Putamen (tissue), 1 donor: ENCODE data around the gene MROH7.

Experiments
- DNase-seq: peaks from one replicate; pipeline ENCODE4 v3.0.0-alpha.2; 2016; ENCODE audit warnings: low spot score

Gene MROH7

DNA sequence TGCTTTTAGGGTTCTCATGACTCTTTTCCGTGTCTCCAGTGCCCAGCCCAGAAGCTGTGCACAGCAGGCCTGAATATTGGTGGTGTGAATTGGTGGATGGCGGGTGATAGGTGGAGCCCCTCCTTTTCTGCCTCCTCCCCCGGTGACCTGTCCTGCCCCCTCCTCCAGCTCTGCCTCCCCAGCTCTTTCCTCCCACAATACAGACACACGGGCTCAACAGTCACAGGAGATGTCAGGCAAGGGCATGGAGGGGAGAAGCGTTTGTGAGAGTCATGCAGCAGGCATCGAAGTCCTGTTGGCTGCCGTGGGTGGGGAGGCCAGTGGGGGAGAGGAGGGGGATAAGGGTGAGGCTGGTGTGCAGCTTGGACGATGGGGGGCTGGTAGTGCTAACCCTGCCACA lies 56.8 kb downstream of the MROH7 start:
- no peak for DNase-seq

DNA sequence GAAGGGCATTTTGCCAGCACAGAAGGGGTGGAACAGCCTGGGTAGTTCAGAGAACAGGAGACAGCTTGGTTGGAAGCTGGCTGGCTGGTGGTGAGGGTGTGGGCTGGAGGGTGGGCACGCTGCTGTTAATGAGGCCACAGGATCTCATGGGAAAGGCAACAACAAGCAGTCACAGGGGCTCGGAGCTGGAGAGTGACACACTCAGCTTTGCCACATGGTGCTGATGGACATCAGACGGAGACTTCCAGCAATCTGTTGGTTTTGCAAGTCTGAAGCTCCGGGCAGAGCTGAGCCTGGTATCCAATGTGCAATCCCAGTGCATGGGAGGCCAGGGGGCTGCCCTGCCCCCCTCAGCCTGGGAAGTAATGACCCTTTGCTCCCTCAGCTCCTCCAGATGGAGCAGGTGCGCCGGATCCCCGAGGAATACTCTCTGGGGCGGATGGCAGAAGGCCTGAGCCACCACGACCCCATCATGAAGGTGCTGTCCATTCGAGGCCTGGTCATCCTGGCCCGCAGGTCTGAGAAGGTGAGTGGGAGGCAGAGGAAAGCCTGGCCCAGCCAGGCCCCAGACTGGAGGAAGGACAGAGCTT lies 58.4 kb downstream of the MROH7 start:
- no peak for DNase-seq

GRCh38 chr1:54701066-54701465 lies 59.5 kb downstream of the MROH7 start:
- no peak for DNase-seq

DNA sequence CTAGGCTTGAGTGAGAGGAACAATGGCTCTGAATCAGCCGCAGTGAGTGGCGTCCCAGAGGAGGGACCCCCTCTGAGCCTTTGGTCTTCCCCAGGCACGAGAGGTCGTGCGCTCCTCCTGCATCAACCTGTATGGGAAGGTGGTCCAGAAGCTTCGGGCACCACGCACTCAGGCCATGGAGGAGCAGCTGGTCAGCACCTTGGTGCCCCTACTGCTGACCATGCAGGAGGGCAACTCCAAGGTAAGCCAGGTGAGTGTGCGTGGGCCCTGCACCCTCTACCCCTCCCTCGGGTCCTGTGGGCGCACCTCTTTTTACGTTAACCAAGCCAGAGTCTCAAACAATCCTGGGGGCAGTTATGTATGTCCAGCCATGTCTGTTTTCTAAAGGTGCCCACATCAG lies 60.4 kb downstream of the MROH7 start:
- DNase-seq, result no peak

- no peak for DNase-seq
Measured at GRCh38 chr1:54703471-54703870, 61.9 kb downstream of the MROH7 start.

GRCh38 chr1:54705153-54705552 lies 63.6 kb downstream of the MROH7 start:
- DNase-seq, result no peak

GRCh38 chr1:54706419-54706818 lies 64.8 kb downstream of the MROH7 start:
- no peak for DNase-seq

- DNase-seq, result no peak
Measured at GRCh38 chr1:54708385-54708784, 66.8 kb downstream of the MROH7 start.

DNA sequence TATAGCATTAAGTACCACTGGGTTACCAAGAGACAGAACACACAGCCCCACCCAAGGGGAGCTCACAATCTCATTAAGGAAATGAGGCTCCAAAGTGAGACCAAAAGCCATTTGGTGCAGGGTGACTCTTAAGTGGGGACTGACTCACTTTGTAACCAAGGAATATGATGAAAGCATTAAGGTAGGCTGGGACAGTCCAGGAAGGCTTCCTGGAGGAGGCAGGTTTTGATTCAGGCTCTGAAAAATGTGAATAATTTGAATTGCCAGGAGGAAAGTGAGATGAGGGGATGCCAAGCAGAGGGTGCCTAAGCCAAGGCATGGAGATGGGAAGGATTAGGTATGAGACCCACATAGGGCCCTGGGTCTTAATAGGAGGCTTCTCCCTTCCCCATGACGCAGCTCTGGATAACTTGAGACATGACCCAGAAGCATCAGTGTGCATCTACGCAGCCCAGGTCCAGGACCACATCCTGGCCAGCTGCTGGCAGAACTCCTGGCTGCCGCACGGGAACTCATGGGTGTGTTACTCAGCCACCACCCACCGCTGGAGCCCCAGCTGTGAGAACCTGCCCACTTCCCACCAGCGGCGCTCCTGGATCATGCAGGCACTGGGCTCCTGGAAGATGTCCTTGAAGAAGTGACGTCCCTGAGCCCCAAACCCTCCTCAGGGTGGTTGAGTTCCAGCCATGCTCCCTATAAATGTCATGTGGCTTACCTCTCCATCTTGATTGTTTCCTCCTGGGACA lies 68.1 kb downstream of the MROH7 start:
- DNase-seq, result no peak

DNA sequence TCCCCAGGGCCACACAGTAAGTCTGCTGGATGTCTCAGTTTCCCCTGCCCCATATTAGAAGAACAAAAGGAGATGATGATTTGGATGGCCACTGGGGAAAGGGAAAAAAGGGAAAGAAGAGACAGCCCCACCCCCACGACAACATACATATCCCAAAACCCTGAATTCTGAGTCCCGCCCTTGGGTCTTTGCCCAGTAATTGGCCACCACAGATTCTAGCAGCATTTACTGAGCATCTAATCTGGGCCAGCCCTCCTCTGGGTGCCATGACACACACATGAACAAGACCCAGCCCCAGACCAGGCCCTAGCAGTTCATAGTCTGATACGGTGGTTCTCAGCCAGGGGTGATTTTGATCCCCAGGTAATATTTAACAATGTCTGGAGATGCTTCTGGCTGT lies 68.8 kb downstream of the MROH7 start:
- no peak for DNase-seq

DNA sequence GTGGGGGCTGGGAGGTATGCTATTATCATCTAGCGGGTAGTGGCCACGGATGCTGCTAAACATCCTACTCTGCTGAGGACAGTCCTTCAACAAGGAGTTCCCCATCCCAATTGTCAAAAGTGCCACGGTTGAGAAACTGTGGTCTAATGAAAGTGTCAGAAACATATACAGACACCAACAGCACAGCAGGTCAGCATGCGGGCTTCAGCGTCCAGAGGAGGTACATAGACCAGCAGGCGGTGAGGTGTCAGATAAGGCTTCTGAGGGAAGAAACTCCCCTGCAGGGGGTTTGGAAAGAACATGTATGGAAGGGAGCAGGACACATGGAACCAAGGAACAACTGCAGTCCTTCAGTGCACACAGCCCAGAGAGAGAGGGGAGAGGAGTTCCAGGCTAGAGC lies 69.3 kb downstream of the MROH7 start:
- no peak for DNase-seq

DNA sequence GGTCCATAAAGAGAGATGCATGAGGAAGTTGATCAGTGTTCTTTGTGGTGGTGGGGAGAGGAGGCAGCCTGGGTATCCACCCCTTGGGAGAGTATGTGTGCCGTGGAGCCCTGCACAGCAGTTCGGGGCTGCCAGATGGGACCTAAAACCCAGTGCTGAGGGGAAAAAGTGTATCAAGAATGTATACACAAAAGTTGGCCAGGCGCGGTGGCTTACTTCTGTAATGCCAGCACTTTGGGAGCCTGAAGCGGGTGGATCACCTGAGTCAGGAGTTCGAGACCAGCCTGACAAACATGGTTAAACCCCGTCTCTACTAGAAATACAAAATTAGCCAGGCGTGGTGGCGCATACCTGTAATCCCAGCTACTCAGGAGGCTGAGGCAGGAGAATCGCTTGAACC lies 70.0 kb downstream of the MROH7 start:
- no peak for DNase-seq

GRCh38 chr1:54714881-54715492 lies 73.4 kb downstream of the MROH7 start:
- DNase-seq, result no peak

GRCh38 chr1:54715493-54716298 lies 74.1 kb downstream of the MROH7 start, which contains the start of gene TTC4:
TSS of gene TTC4 (plus strand) at chr1:54715861. CDS start at chr1:54715909, 48 bp downstream.
- peak; percentile 79 for DNase-seq

DNA sequence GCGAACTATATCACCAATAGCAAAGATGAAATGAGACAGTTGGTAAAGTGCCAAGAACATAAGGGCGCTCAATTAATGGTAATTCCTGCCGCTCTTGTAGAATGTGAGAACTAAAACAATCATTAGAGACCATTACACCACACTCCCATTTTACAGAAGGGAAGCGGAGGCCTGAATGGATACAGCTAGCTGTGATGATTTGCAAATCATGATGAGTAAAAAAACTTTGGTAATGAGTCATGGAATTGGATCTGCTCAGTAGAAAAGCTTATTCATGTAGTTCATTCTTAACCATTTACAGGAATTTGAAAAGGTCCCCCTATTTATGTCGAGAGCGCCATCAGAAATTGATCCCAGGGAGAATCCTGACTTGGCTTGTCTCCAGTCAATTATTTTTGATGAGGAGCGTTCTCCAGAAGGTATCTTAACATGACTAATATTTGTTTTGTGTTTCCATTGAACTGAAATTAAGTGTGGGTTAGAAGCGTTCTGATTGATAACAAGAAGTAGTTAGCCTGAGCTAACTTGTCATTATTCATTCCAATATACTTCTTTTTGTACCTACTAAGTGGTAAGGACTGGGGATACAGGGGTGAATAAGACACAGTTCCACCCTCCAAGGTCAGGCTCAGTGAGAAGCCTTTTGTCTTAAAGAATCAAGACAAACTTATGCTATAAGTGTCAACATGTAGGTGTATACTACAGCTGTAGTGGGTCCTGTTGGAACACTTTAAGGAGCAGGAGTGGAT lies 74.9 kb downstream of the MROH7 start:
- no peak for DNase-seq

- no peak for DNase-seq
Measured at GRCh38 chr1:54721719-54722118, 80.1 kb downstream of the MROH7 start.

DNA sequence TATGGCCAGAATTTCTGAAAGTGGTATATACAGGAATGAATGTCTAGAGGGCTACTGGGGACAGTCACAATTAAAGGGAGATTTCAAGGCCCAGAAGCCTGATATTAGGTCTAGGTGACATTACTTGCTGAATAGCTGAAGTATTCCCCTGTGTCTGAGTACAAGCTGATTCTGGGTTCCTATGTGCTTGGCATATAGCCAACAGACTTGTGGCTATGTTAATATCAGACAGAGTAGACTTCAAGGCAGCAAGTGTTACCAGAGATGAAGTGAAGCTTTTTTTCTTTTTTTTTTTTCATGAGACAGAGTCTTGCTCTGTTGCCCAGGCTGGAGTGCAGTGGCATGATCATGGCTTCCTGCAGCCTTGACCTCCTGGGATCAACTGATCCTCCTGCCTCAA lies 82.4 kb downstream of the MROH7 start:
- DNase-seq, result no peak

GRCh38 chr1:54724771-54725170 lies 83.2 kb downstream of the MROH7 start:
- DNase-seq, result no peak

- no peak for DNase-seq
Measured at GRCh38 chr1:54728027-54728426, 86.4 kb downstream of the MROH7 start.

DNA sequence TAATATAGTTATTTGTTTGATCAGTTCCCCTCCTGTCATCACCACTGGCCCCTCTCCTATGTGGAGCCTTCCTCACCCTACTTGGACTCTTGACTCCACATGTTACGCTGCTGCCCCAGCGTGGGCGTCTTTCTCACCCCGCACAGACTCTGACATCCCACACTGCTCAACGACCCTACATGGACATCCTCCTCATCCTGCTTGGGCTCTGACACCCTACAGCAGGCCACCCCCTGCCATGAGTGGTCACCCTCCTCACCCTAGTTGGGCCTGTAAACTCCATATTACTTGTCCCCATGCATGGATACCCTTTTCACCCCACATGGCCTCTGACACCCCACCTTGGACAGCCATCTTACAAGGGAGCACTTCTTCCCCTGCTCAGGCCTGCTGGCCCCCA lies 95.1 kb downstream of the MROH7 start:
- DNase-seq, result no peak

DNA sequence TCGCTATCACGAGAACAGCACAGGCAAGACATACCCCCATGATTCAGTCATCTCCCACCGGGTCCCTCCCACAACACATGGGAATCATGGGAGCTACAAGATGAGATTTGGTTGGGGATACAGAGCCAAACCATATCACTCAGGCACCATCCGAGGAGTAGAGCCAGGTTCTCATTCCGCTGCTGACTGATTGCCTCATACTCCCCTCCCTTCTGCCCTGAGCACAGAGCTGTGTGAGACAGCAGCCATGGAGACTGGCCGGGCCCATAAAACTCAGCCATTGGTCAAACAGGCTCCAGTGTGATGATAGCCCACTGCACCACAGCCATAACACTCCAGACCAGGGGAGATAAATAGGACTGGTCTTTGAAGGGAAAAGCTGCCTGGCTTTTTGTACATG lies 96.7 kb downstream of the MROH7 start:
- DNase-seq, result no peak

DNA sequence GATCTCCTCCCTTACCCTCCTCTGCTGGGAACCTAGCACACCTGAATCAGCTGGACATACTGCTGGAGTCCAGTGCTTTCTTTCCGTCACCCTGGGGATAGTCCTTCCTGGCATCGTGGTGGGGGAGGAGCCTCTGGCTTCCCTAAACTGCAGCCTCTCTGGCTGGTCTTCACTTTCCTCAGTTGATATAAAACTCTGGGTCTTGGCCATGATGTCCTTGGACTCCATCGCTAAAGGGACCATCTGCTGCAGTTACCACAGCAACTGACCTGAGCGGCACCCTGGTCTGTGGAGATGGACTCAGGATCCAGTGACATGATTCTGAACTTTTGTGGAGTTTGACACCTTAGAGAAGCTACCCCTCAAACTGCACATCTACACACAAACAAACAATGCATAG lies 99.9 kb downstream of the MROH7 start:
- DNase-seq, result no peak
